ENCODE data around the gene FHOD1.

FHOD1 gene

GRCh38 chr16:67206838-67207248, 40.4 kb downstream of the FHOD1 start:
- no peak for FAIRE-seq

- no peak for FAIRE-seq
These were observed 41.0 kb downstream of the FHOD1 start for GRCh38 chr16:67206129-67206837.

GRCh38 chr16:67204076-67204475, 43.2 kb downstream of the FHOD1 start:
- no peak for FAIRE-seq

- FAIRE-seq = no peak
These were observed 44.3 kb downstream of the FHOD1 start for GRCh38 chr16:67202956-67203493.

- FAIRE-seq = no peak
These were observed 44.9 kb downstream of the FHOD1 start for GRCh38 chr16:67202426-67202825.

- FAIRE-seq = no peak
These were observed 45.6 kb downstream of the FHOD1 start for GRCh38 chr16:67201411-67202345.

GRCh38 chr16:67200491-67200890, 46.8 kb downstream of the FHOD1 start:
- no peak for FAIRE-seq

- FAIRE-seq = no peak
These were observed 47.5 kb downstream of the FHOD1 start for GRCh38 chr16:67199808-67200198.

GRCh38 chr16:67199011-67199807, 48.1 kb downstream of the FHOD1 start, which contains the start of gene ELMO3:
TSS of gene ELMO3 (plus strand) at chr16:67199131. CDS start at chr16:67199327, 196 bp downstream.
- FAIRE-seq = no peak

GRCh38 chr16:67198238-67198734, 49.0 kb downstream of the FHOD1 start:
- FAIRE-seq = no peak

GRCh38 chr16:67197704-67198103, 49.6 kb downstream of the FHOD1 start:
- FAIRE-seq = no peak

GRCh38 chr16:67196881-67197280, 50.4 kb downstream of the FHOD1 start:
- no peak for FAIRE-seq

- no peak for FAIRE-seq
These were observed 51.6 kb downstream of the FHOD1 start for GRCh38 chr16:67195676-67196075.

- no peak for FAIRE-seq
These were observed 53.0 kb downstream of the FHOD1 start for GRCh38 chr16:67194260-67194659.

GRCh38 chr16:67193536-67193935, 53.7 kb downstream of the FHOD1 start:
- no peak for FAIRE-seq

GRCh38 chr16:67192781-67193361, 54.4 kb downstream of the FHOD1 start:
- no peak for FAIRE-seq

- peak; percentile 52 for FAIRE-seq
These were observed 55.1 kb downstream of the FHOD1 start, which contains the start of gene E2F4 for GRCh38 chr16:67191995-67192681. TSS of gene E2F4 (plus strand) at chr16:67192155. CDS start at chr16:67192228, 73 bp downstream.

- no peak for FAIRE-seq
These were observed 55.8 kb downstream of the FHOD1 start for GRCh38 chr16:67191411-67191994.

GRCh38 chr16:67190448-67191399, 56.6 kb downstream of the FHOD1 start:
- FAIRE-seq = no peak

- FAIRE-seq = no peak
These were observed 57.2 kb downstream of the FHOD1 start, which contains the start of gene EXOC3L1 for GRCh38 chr16:67190041-67190440. TSS of gene EXOC3L1 (minus strand) at chr16:67190136. CDS start at chr16:67189676, 460 bp downstream.

All from A204.1 (cell line).